HepG2 (cell line): Measurements from ENCODE around the gene RABGAP1L. TPM values are rescaled to one million over a fixed set of nuclear protein-coding genes. Genes with fewer than 3 reads are reported as not detected.
A peak's percentile ranks its signal among the peaks of the same experiment; 100 is the strongest.

Experiments used
- ARID5B ChIP-seq: IDR thresholded peaks from 2 replicates; pipeline ENCODE4 v1.4.0; 2020; ENCODE audit warnings: mild to moderate bottlenecking, missing genetic modification reagents
- ATF3 ChIP-seq: sonication (generic); formaldehyde crosslinking; IDR thresholded peaks from 2 replicates; pipeline ENCODE4 v1.4.0; 2020; ENCODE audit warnings: missing genetic modification reagents
- CBX1 ChIP-seq: IDR thresholded peaks from one replicate; pipeline ENCODE4 v1.6.1; 2016; ENCODE audit warnings: antibody characterized with exemption, low read depth
- CCDC6 ChIP-seq: sonication (generic); formaldehyde crosslinking; IDR thresholded peaks from 2 replicates; pipeline ENCODE4 v1.8.1; 2022; ENCODE audit warnings: mild to moderate bottlenecking, missing genetic modification reagents, moderate library complexity
- CHCHD3 ChIP-seq: sonication (generic); formaldehyde crosslinking; IDR thresholded peaks from 2 replicates; pipeline ENCODE4 v1.8.0; 2022; ENCODE audit warnings: mild to moderate bottlenecking, missing genetic modification reagents, moderate library complexity
- SPEN ChIP-seq: sonication (generic); formaldehyde crosslinking; IDR thresholded peaks from 2 replicates; pipeline ENCODE4 v1.5.1; 2020; ENCODE audit warnings: low read depth, mild to moderate bottlenecking, missing genetic modification reagents
- TBP ChIP-seq: sonication (generic); formaldehyde crosslinking; IDR thresholded peaks from 2 replicates; pipeline ENCODE4 v1.5.0; 2020; ENCODE audit warnings: missing genetic modification reagents
- TRIM22 ChIP-seq: fragments of 450-650 bp; IDR thresholded peaks from 2 replicates; pipeline ENCODE4 v1.6.1; 2017
- ZNF546 ChIP-seq: sonication (generic); formaldehyde crosslinking; conservative IDR thresholded peaks from 2 replicates; pipeline ENCODE4 v1.8.1; 2023; ENCODE audit warnings: mild to moderate bottlenecking, missing genetic modification reagents
- polyA plus RNA-seq, 8 experiments: library from polyadenylated mRNA; depleted of rRNA in 3 of 8; stranded (reverse) in 7 of 8; unstranded in 1 of 8; fragments of >200 nt; fragmentation: Illumina TruSeq in 4 of 8; extraction: Trizol in 4 of 8; gene quantifications; 2 replicates each; pipeline versions ENCODE4 v1.2.1 to v1.2.3, GENCODE V29; 2011 to 2016; ENCODE audit warnings: low read depth in 4 of 8, missing spikeins in 1 of 8, mixed read lengths in 1 of 8; ENCODE audit not compliant: insufficient read depth in 1 of 8
- total RNA-seq, 5 experiments: library from RNA; depleted of rRNA; stranded (reverse); fragments of >200 nt; fragmentation: Illumina TruSeq; extraction: Trizol; gene quantifications; 2 replicates each; pipeline ENCODE4 v1.2.3, GENCODE V29; 2016; ENCODE audit warnings: low read depth in 1 of 5
- TF ChIP-seq, protein P1 (sequence below): sonication (generic); formaldehyde crosslinking; IDR thresholded peaks from 2 replicates; pipeline ENCODE4 v1.4.0; 2020; ENCODE audit warnings: missing genetic modification reagents
- TF ChIP-seq, protein P2 (sequence below): IDR thresholded peaks from 2 replicates; pipeline ENCODE4 v1.6.1; 2016; ENCODE audit warnings: missing compliant biosample characterization, missing genetic modification reagents, borderline replicate concordance
- TF ChIP-seq, protein P3 (sequence below): sonication (generic); IDR thresholded peaks from 2 replicates; pipeline ENCODE4 v1.6.1; 2016; ENCODE audit warnings: low read depth, borderline replicate concordance

RABGAP1L gene
- total and polyA plus RNA-seq, 2 of the 13 experiments (the other 11 are each of a cell fraction or from before 2014, with no cell fraction given) = 7.9 to 22.6 TPM

DNA sequence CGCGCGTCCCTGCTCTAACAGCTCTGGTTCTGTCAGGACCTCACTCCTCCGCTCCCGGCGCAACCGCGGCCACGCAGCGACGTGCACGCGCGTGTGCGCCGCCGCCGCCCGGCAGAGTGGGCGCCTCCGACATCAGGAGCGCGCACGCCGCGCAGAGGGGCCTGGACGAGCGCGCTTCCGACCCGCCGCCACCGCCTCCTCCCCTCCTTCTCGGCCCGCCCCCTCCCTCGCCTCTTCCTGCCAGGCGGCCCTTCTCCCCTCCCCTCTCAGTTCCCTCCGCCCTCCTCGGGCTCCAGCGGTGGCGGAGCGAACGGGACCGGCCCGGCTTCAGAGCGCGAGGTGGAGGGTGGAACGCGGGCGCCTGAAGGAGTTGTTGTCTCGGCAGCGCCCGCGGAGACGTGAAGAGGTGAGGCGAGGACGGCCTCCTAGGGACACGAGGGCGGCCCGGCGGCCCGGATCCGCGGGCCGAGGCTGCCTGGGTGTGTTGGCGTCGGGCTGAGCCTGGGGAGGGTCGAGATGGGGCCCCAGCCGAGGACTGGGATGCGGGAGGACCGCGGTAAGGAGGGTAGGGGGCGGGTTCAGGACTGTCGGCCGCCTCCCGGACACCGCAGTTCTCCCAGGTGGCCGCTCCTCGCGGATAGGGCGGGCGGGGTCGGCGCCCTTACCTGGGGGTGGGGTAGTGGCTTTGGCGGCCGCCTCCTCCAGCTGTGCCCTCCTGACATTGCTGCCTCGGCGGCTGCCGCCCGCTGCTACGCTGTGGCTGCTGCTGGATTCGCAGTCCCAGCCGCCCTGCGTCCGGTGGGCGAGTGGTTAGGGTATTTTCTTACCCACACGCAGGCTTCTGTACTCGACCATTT is at the start of gene RABGAP1L (continued):
- TF ChIP-seq, protein P1, sequence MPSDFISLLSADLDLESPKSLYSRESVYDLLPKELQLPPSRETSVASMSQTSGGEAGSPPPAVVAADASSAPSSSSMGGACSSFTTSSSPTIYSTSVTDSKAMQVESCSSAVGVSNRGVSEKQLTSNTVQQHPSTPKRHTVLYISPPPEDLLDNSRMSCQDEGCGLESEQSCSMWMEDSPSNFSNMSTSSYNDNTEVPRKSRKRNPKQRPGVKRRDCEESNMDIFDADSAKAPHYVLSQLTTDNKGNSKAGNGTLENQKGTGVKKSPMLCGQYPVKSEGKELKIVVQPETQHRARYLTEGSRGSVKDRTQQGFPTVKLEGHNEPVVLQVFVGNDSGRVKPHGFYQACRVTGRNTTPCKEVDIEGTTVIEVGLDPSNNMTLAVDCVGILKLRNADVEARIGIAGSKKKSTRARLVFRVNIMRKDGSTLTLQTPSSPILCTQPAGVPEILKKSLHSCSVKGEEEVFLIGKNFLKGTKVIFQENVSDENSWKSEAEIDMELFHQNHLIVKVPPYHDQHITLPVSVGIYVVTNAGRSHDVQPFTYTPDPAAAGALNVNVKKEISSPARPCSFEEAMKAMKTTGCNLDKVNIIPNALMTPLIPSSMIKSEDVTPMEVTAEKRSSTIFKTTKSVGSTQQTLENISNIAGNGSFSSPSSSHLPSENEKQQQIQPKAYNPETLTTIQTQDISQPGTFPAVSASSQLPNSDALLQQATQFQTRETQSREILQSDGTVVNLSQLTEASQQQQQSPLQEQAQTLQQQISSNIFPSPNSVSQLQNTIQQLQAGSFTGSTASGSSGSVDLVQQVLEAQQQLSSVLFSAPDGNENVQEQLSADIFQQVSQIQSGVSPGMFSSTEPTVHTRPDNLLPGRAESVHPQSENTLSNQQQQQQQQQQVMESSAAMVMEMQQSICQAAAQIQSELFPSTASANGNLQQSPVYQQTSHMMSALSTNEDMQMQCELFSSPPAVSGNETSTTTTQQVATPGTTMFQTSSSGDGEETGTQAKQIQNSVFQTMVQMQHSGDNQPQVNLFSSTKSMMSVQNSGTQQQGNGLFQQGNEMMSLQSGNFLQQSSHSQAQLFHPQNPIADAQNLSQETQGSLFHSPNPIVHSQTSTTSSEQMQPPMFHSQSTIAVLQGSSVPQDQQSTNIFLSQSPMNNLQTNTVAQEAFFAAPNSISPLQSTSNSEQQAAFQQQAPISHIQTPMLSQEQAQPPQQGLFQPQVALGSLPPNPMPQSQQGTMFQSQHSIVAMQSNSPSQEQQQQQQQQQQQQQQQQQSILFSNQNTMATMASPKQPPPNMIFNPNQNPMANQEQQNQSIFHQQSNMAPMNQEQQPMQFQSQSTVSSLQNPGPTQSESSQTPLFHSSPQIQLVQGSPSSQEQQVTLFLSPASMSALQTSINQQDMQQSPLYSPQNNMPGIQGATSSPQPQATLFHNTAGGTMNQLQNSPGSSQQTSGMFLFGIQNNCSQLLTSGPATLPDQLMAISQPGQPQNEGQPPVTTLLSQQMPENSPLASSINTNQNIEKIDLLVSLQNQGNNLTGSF = no peak
- TF ChIP-seq TRIM22 (no peak), CHCHD3 (CRISPR knock-in tag) (peak; percentile 62; the same call in 1 of the 2 replicates), ARID5B (peak; percentile 36), ATF3 (CRISPR knock-in tag) (no peak), TBP (CRISPR knock-in tag) (no peak), SPEN (CRISPR knock-in tag) (no peak), ZNF546 (CRISPR knock-in tag) (no peak), CCDC6 (CRISPR knock-in tag) (0 out of 2 replicates have a peak, but pooled peaks have one; percentile 57), CBX1 (peak; percentile 64)
- TF ChIP-seq, protein P2, sequence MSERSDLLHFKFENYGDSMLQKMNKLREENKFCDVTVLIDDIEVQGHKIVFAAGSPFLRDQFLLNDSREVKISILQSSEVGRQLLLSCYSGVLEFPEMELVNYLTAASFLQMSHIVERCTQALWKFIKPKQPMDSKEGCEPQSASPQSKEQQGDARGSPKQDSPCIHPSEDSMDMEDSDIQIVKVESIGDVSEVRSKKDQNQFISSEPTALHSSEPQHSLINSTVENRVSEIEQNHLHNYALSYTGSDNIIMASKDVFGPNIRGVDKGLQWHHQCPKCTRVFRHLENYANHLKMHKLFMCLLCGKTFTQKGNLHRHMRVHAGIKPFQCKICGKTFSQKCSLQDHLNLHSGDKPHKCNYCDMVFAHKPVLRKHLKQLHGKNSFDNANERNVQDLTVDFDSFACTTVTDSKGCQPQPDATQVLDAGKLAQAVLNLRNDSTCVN (CRISPR knock-in tag) = no peak
- TF ChIP-seq, protein P3, sequence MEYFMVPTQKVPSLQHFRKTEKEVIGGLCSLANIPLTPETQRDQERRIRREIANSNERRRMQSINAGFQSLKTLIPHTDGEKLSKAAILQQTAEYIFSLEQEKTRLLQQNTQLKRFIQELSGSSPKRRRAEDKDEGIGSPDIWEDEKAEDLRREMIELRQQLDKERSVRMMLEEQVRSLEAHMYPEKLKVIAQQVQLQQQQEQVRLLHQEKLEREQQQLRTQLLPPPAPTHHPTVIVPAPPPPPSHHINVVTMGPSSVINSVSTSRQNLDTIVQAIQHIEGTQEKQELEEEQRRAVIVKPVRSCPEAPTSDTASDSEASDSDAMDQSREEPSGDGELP = peak; percentile 68; the same call in 1 of the 2 replicates
